Activated naive CD4-positive, alpha-beta T cell treated with anti-CD3 and anti-CD28 coated beads, Interleukin-2, amount 50 U/mL, for 72 hours (primary cell): ENCODE results near the gene PSD4. TPM values are rescaled to one million over a fixed set of nuclear protein-coding genes. Genes with fewer than 3 reads are reported as not detected.

Experiments used
- ATAC-seq, 2 donors: fragments of 150-1000 bp; cut with Tn5 transposase; 2 replicates each; pipeline ENCODE4 v1.10.0; 2021; ENCODE audit warnings: mild to moderate bottlenecking in 2 of 2, moderate library complexity in 2 of 2
- DNase-seq, 2 donors: peaks; one replicate each; pipeline ENCODE4 v3.0.0; 2021 to 2022; ENCODE audit warnings: low spot score in 2 of 2
- H3K27ac Mint-ChIP-seq, 2 donors: one replicate each; pipeline ENCODE4 v1.8.0; 2022; ENCODE audit warnings: mild to moderate bottlenecking in 2 of 2, mixed read lengths in 2 of 2
- H3K36me3 Mint-ChIP-seq, 2 donors: one replicate each; pipeline ENCODE4 v1.8.0; 2022; ENCODE audit warnings: mixed read lengths in 2 of 2
- H3K9me3 Mint-ChIP-seq, 2 donors: one replicate each; pipeline ENCODE4 v1.8.0; 2022; ENCODE audit warnings: mixed read lengths in 2 of 2
- total RNA-seq, 2 donors: library from RNA; stranded (reverse); gene quantifications; one replicate each; pipeline ENCODE4 v1.2.3, GENCODE V29; 2022

Gene PSD4
- total RNA-seq, 2 donors from 2014 or later: 137 to 305 TPM

GRCh38 chr2:113175736-113176695, 2.2 kb downstream of the PSD4 start:
- Mint-ChIP-seq H3K27ac (peak overlapping the region; percentile 86 to 93), H3K9me3 (peaks cover 3 to 4% of the 10 kb centered on the region in 2 donors), H3K36me3 (peaks cover 35 to 67% of the 10 kb centered on the region in 2 donors)
- DNase-seq (no peak), ATAC-seq (no peak)

DNA sequence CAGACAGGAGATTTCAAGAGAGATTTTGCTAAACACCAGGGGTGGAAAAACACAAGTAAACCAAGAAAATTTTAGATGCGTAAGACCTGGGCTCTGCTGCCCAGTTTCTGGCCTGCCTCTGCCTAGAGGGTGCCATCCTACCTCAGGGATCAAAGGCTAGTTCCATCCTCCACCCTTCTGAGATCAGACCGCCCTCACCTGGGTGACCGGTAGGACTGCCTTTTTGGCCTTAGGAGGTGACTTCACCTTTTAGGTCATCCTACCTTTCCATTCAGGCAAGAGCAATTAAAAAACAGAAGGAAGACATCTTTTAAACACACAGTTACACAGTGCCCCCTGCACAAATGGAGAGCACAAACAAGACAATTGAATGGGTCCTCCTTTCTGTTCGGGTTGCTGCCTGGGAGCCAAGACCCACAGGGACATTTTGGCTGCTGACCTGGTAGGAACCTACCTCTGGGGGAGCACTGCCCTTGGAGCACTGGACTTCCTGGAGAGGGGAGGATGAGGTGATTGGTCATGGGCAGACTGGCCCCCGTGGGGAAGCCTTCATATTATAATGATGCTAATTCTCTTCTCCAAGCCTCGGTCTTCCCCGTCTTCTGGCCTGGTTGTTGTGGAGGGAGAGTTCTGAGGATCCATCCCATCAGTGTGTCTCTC, 3.1 kb downstream of the PSD4 start:
- ATAC-seq: no peak
- no peaks in the 10 kb centered on the region for H3K9me3 Mint-ChIP-seq
- H3K36me3 Mint-ChIP-seq: peaks cover 27 to 59% of the 10 kb centered on the region in 2 donors
- no peak for DNase-seq
- H3K27ac Mint-ChIP-seq: peak overlapping the region; percentile 83 to 93

GRCh38 chr2:113178069-113178746, 4.4 kb downstream of the PSD4 start:
- no peak for ATAC-seq
- no peaks in the 10 kb centered on the region for H3K9me3 Mint-ChIP-seq
- DNase-seq: no peak
- peak overlapping the region; percentile 0 to 69 for H3K27ac Mint-ChIP-seq
- H3K36me3 Mint-ChIP-seq: peaks cover 27 to 57% of the 10 kb centered on the region in 2 donors

DNA sequence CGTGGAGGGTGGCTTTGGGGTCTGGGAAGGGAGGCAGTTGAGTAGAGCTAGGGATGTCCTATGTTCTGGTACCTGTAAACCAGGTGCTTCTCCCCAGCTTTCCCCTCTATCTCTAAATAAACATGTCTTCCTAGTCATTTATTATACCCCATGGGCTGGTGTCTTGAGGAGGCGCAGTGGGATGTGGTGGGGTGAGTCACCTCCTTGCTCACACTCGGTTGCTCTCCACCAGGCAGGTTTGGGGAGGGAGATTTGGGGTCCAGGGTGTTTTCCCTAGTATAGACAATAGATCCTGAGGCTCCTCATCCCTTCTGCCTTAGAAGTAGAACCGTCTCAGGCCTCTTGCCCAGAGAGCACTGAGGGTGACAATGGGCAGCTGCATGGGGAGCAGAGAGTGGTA, 5.1 kb downstream of the PSD4 start:
- no peaks in the 10 kb centered on the region for H3K9me3 Mint-ChIP-seq
- ATAC-seq (peak; percentile 39 to 67), DNase-seq (peak in 1 of 2 donors; percentile 78)
- H3K36me3 Mint-ChIP-seq: peaks cover 31 to 63% of the 10 kb centered on the region in 2 donors
- H3K27ac Mint-ChIP-seq: peak overlapping the region; percentile 0 to 69

GRCh38 chr2:113179446-113180045, 5.8 kb downstream of the PSD4 start:
- peak overlapping the region; percentile 0 to 69 for H3K27ac Mint-ChIP-seq
- H3K9me3 Mint-ChIP-seq: no peaks in the 10 kb centered on the region
- peaks cover 32 to 58% of the 10 kb centered on the region in 2 donors for H3K36me3 Mint-ChIP-seq
- DNase-seq (no peak), ATAC-seq (no peak)

GRCh38 chr2:113180131-113180946, 6.6 kb downstream of the PSD4 start:
- Mint-ChIP-seq H3K36me3 (peaks cover 26 to 50% of the 10 kb centered on the region in 2 donors), H3K9me3 (no peaks in the 10 kb centered on the region), H3K27ac (peak overlapping the region; percentile 69 to 89)
- ATAC-seq (peak in 1 of 2 donors; percentile 63), DNase-seq (peak in 1 of 2 donors; percentile 55)

- DNase-seq (no peak), ATAC-seq (no peak)
- Mint-ChIP-seq H3K9me3 (no peaks in the 10 kb centered on the region), H3K36me3 (peaks cover 21 to 52% of the 10 kb centered on the region in 2 donors), H3K27ac (peak overlapping the region; percentile 69 to 89)
These were observed 7.7 kb downstream of the PSD4 start for GRCh38 chr2:113181258-113182051.

GRCh38 chr2:113182471-113183260, 8.9 kb downstream of the PSD4 start:
- DNase-seq (no peak), ATAC-seq (no peak)
- Mint-ChIP-seq H3K27ac (peak overlapping the region in 1 of 2 donors; percentile 69), H3K36me3 (peaks cover 10 to 44% of the 10 kb centered on the region in 2 donors), H3K9me3 (no peaks in the 10 kb centered on the region)

GRCh38 chr2:113183264-113183663, 9.5 kb downstream of the PSD4 start:
- Mint-ChIP-seq H3K36me3 (peaks cover 10 to 45% of the 10 kb centered on the region in 2 donors), H3K27ac (peak overlapping the region in 1 of 2 donors; percentile 69), H3K9me3 (no peaks in the 10 kb centered on the region)
- DNase-seq (no peak), ATAC-seq (no peak)

DNA sequence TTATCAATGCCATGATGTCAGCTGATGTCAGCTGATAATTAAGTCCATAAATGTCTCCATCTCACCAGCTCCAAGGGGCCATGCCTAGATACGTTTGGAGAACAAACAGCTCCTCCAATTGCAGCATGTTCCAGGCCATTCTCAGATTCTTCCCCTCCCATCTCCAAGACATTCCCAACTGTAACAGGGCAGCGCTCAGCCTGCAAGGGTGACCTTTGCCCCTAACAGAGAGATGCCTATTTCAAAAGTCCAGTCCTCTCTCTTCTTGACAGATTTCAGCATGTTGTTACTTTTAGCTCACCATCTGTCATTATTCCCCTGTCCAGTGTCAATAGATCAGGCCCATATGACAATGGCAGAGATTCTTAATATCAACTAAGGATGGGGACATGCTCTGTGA, 9.9 kb downstream of the PSD4 start:
- peaks cover 10 to 40% of the 10 kb centered on the region in 2 donors for H3K36me3 Mint-ChIP-seq
- peak overlapping the region; percentile 19 to 69 for H3K27ac Mint-ChIP-seq
- ATAC-seq: no peak

DNA sequence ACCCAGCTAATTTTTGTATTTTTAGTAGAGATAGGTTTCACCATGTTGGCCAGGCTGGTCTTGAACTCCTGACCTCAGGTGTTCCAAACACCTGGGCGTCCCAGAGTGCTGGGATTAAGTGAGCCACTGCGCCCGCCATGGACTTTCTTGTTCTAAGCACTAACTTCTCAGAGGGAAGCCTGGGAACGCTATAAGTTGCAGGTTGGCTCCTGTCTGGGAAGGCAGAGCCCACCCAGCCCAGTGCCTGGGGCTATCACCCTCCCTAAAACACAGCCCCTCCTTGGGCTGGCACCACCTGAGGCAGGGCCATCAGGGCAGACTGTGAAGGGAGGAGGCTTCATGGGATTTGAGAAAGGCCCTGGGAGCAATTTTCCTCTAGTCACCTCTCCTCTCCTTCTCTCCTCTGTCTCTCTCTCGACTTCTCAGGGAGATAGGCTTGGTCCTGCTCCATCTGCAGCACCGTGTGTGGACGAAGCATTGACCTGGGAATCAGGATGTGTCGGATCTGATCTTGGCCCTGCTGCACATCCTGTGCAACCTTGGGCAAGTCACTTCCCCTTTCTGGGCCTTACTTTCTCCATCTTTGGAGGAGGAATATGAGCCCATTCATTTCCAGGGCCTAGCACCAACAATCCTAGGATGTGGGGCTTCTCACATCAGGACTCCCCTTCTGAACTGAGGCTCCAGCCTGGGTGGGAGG, 10.9 kb downstream of the PSD4 start:
- ATAC-seq (no peak), DNase-seq (no peak)
- Mint-ChIP-seq H3K9me3 (no peaks in the 10 kb centered on the region), H3K27ac (peak overlapping the region; percentile 68 to 69), H3K36me3 (peaks cover 5 to 36% of the 10 kb centered on the region in 2 donors)

More for the DNA sequence above, 9.9 kb downstream of the PSD4 start:
- no peak for DNase-seq
- H3K9me3 Mint-ChIP-seq: no peaks in the 10 kb centered on the region

DNA sequence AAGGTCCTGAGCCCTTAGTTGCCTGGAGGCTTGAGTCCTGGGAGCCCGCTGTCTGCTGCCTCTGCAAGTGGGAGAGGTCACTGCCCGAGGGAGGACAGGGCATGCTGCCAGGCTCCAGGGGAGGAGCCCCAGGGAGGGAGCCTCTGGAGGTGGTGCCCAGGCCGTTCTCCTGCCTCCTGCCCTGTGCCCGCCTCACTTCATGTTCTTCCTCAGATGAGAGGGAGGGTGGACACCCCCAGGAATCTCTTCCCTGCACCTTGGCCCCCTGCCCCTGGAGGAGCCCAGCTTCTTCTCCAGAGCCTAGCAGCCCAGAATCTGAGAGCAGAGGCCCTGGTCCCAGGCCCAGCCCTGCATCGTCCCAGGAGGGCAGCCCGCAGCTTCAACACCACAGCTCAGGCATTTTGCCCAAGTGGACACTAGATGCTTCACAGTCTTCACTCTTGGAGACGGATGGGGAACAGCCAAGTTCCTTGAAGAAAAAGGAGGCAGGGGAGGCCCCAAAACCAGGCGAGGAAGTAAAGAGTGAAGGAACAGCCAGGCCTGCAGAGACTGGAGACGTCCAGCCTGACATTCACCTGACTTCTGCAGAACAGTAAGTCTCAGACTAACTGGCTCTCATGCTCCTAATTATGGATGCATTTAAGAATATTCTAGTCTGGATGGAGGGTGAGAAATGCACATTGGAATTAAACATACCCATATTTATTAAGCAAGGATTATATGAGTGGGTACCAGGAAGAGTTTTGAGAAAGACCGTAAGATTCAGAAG, 12.1 kb downstream of the PSD4 start:
- ATAC-seq: no peak
- Mint-ChIP-seq H3K9me3 (no peaks in the 10 kb centered on the region), H3K27ac (peak overlapping the region in 1 of 2 donors; percentile 65), H3K36me3 (peaks cover 5 to 34% of the 10 kb centered on the region in 2 donors)
- DNase-seq: no peak

- H3K36me3 Mint-ChIP-seq: peaks cover 5 to 34% of the 10 kb centered on the region in 2 donors
- DNase-seq: no peak
- ATAC-seq: peak in 1 of 2 donors; percentile 13
- H3K27ac Mint-ChIP-seq: peak overlapping the region in 1 of 2 donors; percentile 65
- H3K9me3 Mint-ChIP-seq: no peaks in the 10 kb centered on the region
These were observed 12.6 kb downstream of the PSD4 start for GRCh38 chr2:113186433-113186796.
